DND-41 (cell line): ENCODE data around the gene REXO4.

Experiments used
- ATAC-seq: fragments of 200-7000 bp; cut with Tn5 transposase; 3 replicates; pipeline ENCODE4 v1.9.1; 2021; ENCODE audit warnings: low read depth; ENCODE audit not compliant: insufficient read depth
- DNase-seq: peaks from one replicate; pipeline ENCODE4 v3.0.0-alpha.2; 2020
- H2AFZ ChIP-seq: 2 replicates; pipeline ENCODE4 v1.6.0; 2012; ENCODE audit warnings: low read depth, low read length
- H3K27ac ChIP-seq: 2 replicates; pipeline ENCODE4 v1.5.1; 2012; ENCODE audit warnings: low read length, inconsistent platforms
- H3K27me3 ChIP-seq: fragments of 200-600 bp; sonication (generic); 2 replicates; pipeline ENCODE4 v1.6.0; 2012; ENCODE audit warnings: low read length, mild to moderate bottlenecking, inconsistent platforms; ENCODE audit not compliant: insufficient read depth, poor library complexity
- H3K36me3 ChIP-seq: 2 replicates; pipeline ENCODE4 v1.5.1; 2012; ENCODE audit warnings: low read length, inconsistent platforms; ENCODE audit not compliant: insufficient read depth
- H3K4me1 ChIP-seq: 2 replicates; pipeline ENCODE4 v1.5.1; 2012; ENCODE audit warnings: mild to moderate bottlenecking, low read length; ENCODE audit not compliant: insufficient read depth
- H3K4me2 ChIP-seq: 2 replicates; pipeline ENCODE4 v1.6.0; 2012; ENCODE audit warnings: mild to moderate bottlenecking, moderate library complexity, low read length, inconsistent platforms; ENCODE audit not compliant: insufficient read depth
- H3K4me3 ChIP-seq, 2 experiments: fragments of 200-600 bp in 1 of 2; shearing (Covaris generic) in 1 of 2; 2 replicates each; pipeline ENCODE4 v1.5.1; 2012 to 2016; ENCODE audit warnings: inconsistent platforms in 2 of 2, low read length in 2 of 2, mild to moderate bottlenecking in 2 of 2, low read depth in 1 of 2, moderate library complexity in 1 of 2
- H3K79me2 ChIP-seq: 2 replicates; pipeline ENCODE4 v1.6.0; 2012; ENCODE audit warnings: low read length, inconsistent platforms; ENCODE audit not compliant: insufficient read depth
- H3K9ac ChIP-seq: 2 replicates; pipeline ENCODE4 v1.6.0; 2012; ENCODE audit warnings: low read depth, mild to moderate bottlenecking, inconsistent platforms, low read length, moderate library complexity
- H3K9me3 ChIP-seq: 2 replicates; pipeline ENCODE4 v1.5.1; 2012; ENCODE audit warnings: low read length, moderate library complexity, mild to moderate bottlenecking, inconsistent platforms; ENCODE audit not compliant: insufficient read depth, severe bottlenecking
- H4K20me1 ChIP-seq: 2 replicates; pipeline ENCODE4 v1.6.0; 2012; ENCODE audit warnings: low read length; ENCODE audit not compliant: insufficient read depth
- CTCF ChIP-seq: IDR thresholded peaks from 2 replicates; pipeline ENCODE4 v1.5.1; 2012; ENCODE audit warnings: borderline replicate concordance, low read length, moderate library complexity, mild to moderate bottlenecking; ENCODE audit not compliant: poor library complexity, severe bottlenecking; ENCODE audit errors: extremely low read depth
- EZH2 ChIP-seq: IDR thresholded peaks from 3 replicates; pipeline ENCODE4 v1.6.1; 2012; ENCODE audit warnings: borderline replicate concordance, low read depth, mild to moderate bottlenecking, moderate library complexity, low read length, inconsistent platforms; ENCODE audit not compliant: severe bottlenecking

Gene REXO4

GRCh38 chr9:133369933-133370332 lies 47.9 kb downstream of the REXO4 start:
- Histone ChIP-seq H3K9me3 (no peaks in the 10 kb centered on the region), H2AFZ (no peak overlapping the region), H3K4me3 (no peak overlapping the region), H3K9ac (no peak overlapping the region), H3K36me3 (peaks cover 78% of the 10 kb centered on the region), H3K79me2 (peaks cover 94% of the 10 kb centered on the region), H3K4me1 (peaks cover 26% of the 10 kb centered on the region), H4K20me1 (peaks cover 83% of the 10 kb centered on the region), H3K4me2 (no peak overlapping the region), H3K27me3 (no peaks in the 10 kb centered on the region), H3K27ac (no peak overlapping the region)
- DNase-seq, result no peak
- TF ChIP-seq CTCF (no peak), EZH2 (no peak)
- ATAC-seq, result no peak

- Histone ChIP-seq H3K27me3 (no peaks in the 10 kb centered on the region), H3K4me1 (peaks cover 21% of the 10 kb centered on the region), H3K79me2 (peaks cover 89% of the 10 kb centered on the region), H3K4me2 (no peak overlapping the region), H3K36me3 (peaks cover 81% of the 10 kb centered on the region), H3K9ac (no peak overlapping the region), H3K9me3 (no peaks in the 10 kb centered on the region), H3K27ac (no peak overlapping the region), H3K4me3 (no peak overlapping the region), H2AFZ (no peak overlapping the region), H4K20me1 (peaks cover 80% of the 10 kb centered on the region)
- DNase-seq (no peak), ATAC-seq (no peak)
- TF ChIP-seq EZH2, result no peak
- TF ChIP-seq CTCF, result no peak
These were observed 48.4 kb downstream of the REXO4 start for GRCh38 chr9:133369422-133369821.

DNA sequence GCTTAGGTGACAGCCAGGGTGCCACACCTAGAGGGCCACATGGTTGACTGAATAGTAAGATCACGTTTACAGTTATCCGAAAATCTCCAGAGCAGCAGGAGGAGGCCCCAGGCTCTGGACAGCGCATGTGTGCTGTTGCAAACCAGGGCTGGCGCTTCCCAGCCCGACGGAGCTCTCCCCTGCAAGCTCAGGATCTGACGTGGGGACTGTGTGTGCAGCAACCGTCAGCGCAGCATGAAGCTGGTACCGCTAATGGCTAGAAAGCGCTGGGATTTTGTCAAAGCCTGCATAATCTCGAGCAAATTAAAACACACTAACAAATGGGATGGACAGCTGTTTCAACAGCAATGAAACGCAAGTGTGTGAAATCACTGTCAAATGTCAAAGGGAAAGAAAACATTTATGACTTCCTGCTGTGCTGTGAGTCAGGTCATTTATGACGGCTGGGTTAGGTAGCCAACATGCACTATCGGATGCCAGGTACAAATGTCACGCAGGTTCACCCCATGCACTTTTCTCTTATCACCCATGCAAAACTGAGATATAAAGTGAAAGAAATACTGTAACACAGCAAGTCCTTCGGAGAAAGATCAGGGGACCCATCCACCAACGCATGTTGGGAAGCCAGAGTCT lies 49.4 kb downstream of the REXO4 start:
- ATAC-seq, result no peak
- no peak for DNase-seq
- H3K79me2 ChIP-seq, result peaks cover 80% of the 10 kb centered on the region
- H2AFZ ChIP-seq, result no peak overlapping the region
- H4K20me1 ChIP-seq, result peaks cover 80% of the 10 kb centered on the region
- peaks cover 14% of the 10 kb centered on the region for H3K4me1 ChIP-seq
- TF ChIP-seq EZH2, result no peak
- no peak for TF ChIP-seq CTCF
- no peak overlapping the region for H3K4me2 ChIP-seq
- no peaks in the 10 kb centered on the region for H3K9me3 ChIP-seq
- H3K4me3 ChIP-seq, result no peak overlapping the region
- no peak overlapping the region for H3K27ac ChIP-seq
- no peaks in the 10 kb centered on the region for H3K27me3 ChIP-seq
- H3K36me3 ChIP-seq, result peaks cover 88% of the 10 kb centered on the region
- no peak overlapping the region for H3K9ac ChIP-seq
